ENCODE results near the gene NOXO1. TPM values are rescaled to one million over a fixed set of nuclear protein-coding genes. Genes with fewer than 3 reads are reported as not detected.

Gene NOXO1
- polyA plus RNA-seq, 3 donors: 0.09 TPM; not detected in 2

- peaks cover 21% of the 10 kb centered on the region for H3K4me1 Mint-ChIP-seq
- peak overlapping the region; percentile 95 for H3K4me2 ChIP-seq (replicated peaks; ENCODE audit: extremely low read depth, low read length, poor library complexity, severe bottlenecking)
- H3K27ac ChIP-seq (ENCODE audit: low read depth in 1 of 2, low read length in 2 of 2): peak overlapping the region in 1 of 2 donors; percentile 95
- 6% methylated on average over 22 of the region's 22 CpGs for WGBS (ENCODE audit: insufficient coverage)
- no peaks in the 10 kb centered on the region for H3K9me3 ChIP-seq (replicated peaks in 1 of 2; ENCODE audit: control insufficient read depth in 1 of 2, insufficient read depth in 1 of 2, low read length in 2 of 2)
- H3K36me3 ChIP-seq (replicated peaks in 1 of 2; ENCODE audit: control insufficient read depth in 1 of 2, insufficient read depth in 2 of 2, low read length in 2 of 2): peaks cover 33 to 34% of the 10 kb centered on the region in 2 donors
- H3K9me3 Mint-ChIP-seq: peaks cover 0 to 2% (median 0%) of the 10 kb centered on the region in 7 donors
- peak overlapping the region; percentile 99 for H2AFZ ChIP-seq (ENCODE audit: insufficient read depth, low read depth, low read length, poor library complexity, severe bottlenecking)
- peaks cover 11% of the 10 kb centered on the region for H3K79me2 ChIP-seq (ENCODE audit: insufficient read depth, low read length)
- peaks cover 18 to 20% of the 10 kb centered on the region in 2 donors for H3K4me1 ChIP-seq (ENCODE audit: control insufficient read depth in 1 of 2, insufficient read depth in 2 of 2, low read length in 2 of 2)
- H3K27ac Mint-ChIP-seq: peak overlapping the region in 6 of 7 donors; percentile 42 to 98 (median 98)
- peak overlapping the region; percentile 91 for H3K4me3 Mint-ChIP-seq
- H3K36me3 Mint-ChIP-seq: peaks cover 31 to 35% of the 10 kb centered on the region in 2 donors
- no peaks in the 10 kb centered on the region for H4K20me1 ChIP-seq (ENCODE audit: insufficient read depth, low read length)
- H3K4me3 ChIP-seq (replicated peaks in 1 of 3; ENCODE audit: low read depth in 2 of 3, low read length in 3 of 3): peak overlapping the region; percentile 65 to 95 (median 70)
- peak overlapping the region; percentile 90 for H3K9ac ChIP-seq (ENCODE audit: insufficient read depth, low read length, poor library complexity, severe bottlenecking)
- intact Hi-C loops (cut with micrococcal nuclease): no loop called here
- H3K27me3 Mint-ChIP-seq (ENCODE audit: low read depth in 3 of 3): peaks cover 0 to 2% (median 1%) of the 10 kb centered on the region in 3 donors
- TF ChIP-seq CTCF (IDR thresholded peaks at IDR 0.05): no peak
- H3K27me3 ChIP-seq (ENCODE audit: control insufficient read depth in 2 of 2, insufficient read depth in 2 of 2, low read length in 2 of 2): no peaks in the 10 kb centered on the region
- DNase-seq: no peak
Observed at GRCh38 chr16:1972490-1972877, 8.8 kb downstream of the NOXO1 start.

GRCh38 chr16:1971796-1972489 is 9.3 kb downstream of the NOXO1 start, which contains the start of gene TBL3:
Gene TBL3 (plus strand): TSS chr16:1972053. CDS start chr16:1972165, 112 bp downstream.
- Histone ChIP-seq H3K4me2 (replicated peaks; ENCODE audit: extremely low read depth, low read length, poor library complexity, severe bottlenecking) (peak within 1 kb of the TSS; percentile 95), H3K27me3 (ENCODE audit: control insufficient read depth in 2 of 2, insufficient read depth in 2 of 2, low read length in 2 of 2) (no peaks in the 10 kb centered on the region), H3K9me3 (replicated peaks in 1 of 2; ENCODE audit: control insufficient read depth in 1 of 2, insufficient read depth in 1 of 2, low read length in 2 of 2) (no peaks in the 10 kb centered on the region), H3K9ac (ENCODE audit: insufficient read depth, low read length, poor library complexity, severe bottlenecking) (peak within 1 kb of the TSS; percentile 90), H4K20me1 (ENCODE audit: insufficient read depth, low read length) (no peaks in the 10 kb centered on the region), H2AFZ (ENCODE audit: insufficient read depth, low read depth, low read length, poor library complexity, severe bottlenecking) (peak within 1 kb of the TSS; percentile 99), H3K27ac (ENCODE audit: low read depth in 1 of 2, low read length in 2 of 2) (peak within 1 kb of the TSS; percentile 67 to 95), H3K79me2 (ENCODE audit: insufficient read depth, low read length) (peaks cover 11% of the 10 kb centered on the region), H3K4me3 (replicated peaks in 1 of 3; ENCODE audit: low read depth in 2 of 3, low read length in 3 of 3) (peak within 1 kb of the TSS; percentile 65 to 95 (median 70)), H3K36me3 (replicated peaks in 1 of 2; ENCODE audit: control insufficient read depth in 1 of 2, insufficient read depth in 2 of 2, low read length in 2 of 2) (peaks cover 29% of the 10 kb centered on the region in 2 donors), H3K4me1 (ENCODE audit: control insufficient read depth in 1 of 2, insufficient read depth in 2 of 2, low read length in 2 of 2) (peaks cover 18 to 20% of the 10 kb centered on the region in 2 donors)
- TF ChIP-seq CTCF (IDR thresholded peaks at IDR 0.05): no peak
- under 1% methylated on average over 78 of the region's 78 CpGs for WGBS (ENCODE audit: insufficient coverage)
- H3K9me3 Mint-ChIP-seq: peaks cover 0 to 2% (median 0%) of the 10 kb centered on the region in 7 donors
- H3K36me3 Mint-ChIP-seq: peaks cover 27 to 29% of the 10 kb centered on the region in 2 donors
- H3K4me3 Mint-ChIP-seq: peak within 1 kb of the TSS; percentile 91
- DNase-seq: peak; percentile 88 to 94 (median 94)
- H3K4me1 Mint-ChIP-seq: peaks cover 21% of the 10 kb centered on the region
- intact Hi-C loops (cut with micrococcal nuclease): no loop called here
- peaks cover 0 to 2% (median 0%) of the 10 kb centered on the region in 3 donors for H3K27me3 Mint-ChIP-seq (ENCODE audit: low read depth in 3 of 3)
- H3K27ac Mint-ChIP-seq: peak within 1 kb of the TSS; percentile 94 to 98 (median 98)
